OCI-LY3 (cell line): ENCODE data around the gene RND3.

Experiments used
- H2AFZ ChIP-seq: fragments of 200-600, 300-600 bp; shearing (Covaris generic); 2 replicates; pipeline ENCODE4 v1.6.0; 2014; ENCODE audit warnings: antibody characterized with exemption, low read depth, low read length
- H3K27ac ChIP-seq: fragments of 200-600, 300-600 bp; sonication (generic); 2 replicates; pipeline ENCODE4 v1.5.1; 2014; ENCODE audit warnings: mild to moderate bottlenecking, low read length, moderate library complexity, mixed read lengths
- H3K27me3 ChIP-seq: fragments of 200-600, 300-600 bp; sonication (generic); 2 replicates; pipeline ENCODE4 v1.6.1; 2014; ENCODE audit warnings: low read depth, low read length, mixed read lengths
- H3K36me3 ChIP-seq: fragments of 200-600, 300-600 bp; sonication (generic); replicated peaks from 2 replicates; pipeline ENCODE3; 2014; ENCODE audit warnings: low read depth, low read length, mixed read lengths
- H3K4me1 ChIP-seq: fragments of 300-600, 200-600 bp; sonication (generic); 2 replicates; pipeline ENCODE4 v1.6.1; 2014; ENCODE audit warnings: low read length, mixed read lengths
- H3K4me2 ChIP-seq: fragments of 200-600, 300-600 bp; sonication (generic); 2 replicates; pipeline ENCODE4 v1.6.1; 2014; ENCODE audit warnings: low read length, mixed read lengths
- H3K4me3 ChIP-seq: fragments of 300-600, 200-600 bp; sonication (generic); 2 replicates; pipeline ENCODE4 v1.5.1; 2014; ENCODE audit warnings: antibody characterized with exemption, mild to moderate bottlenecking, low read length, moderate library complexity
- H3K79me2 ChIP-seq: fragments of 300-600, 200-600 bp; shearing (Covaris generic); 2 replicates; pipeline ENCODE4 v1.6.1; 2014; ENCODE audit warnings: mild to moderate bottlenecking, low read length, mixed read lengths
- H3K9ac ChIP-seq: fragments of 300-600, 200-600 bp; shearing (Covaris generic); 2 replicates; pipeline ENCODE4 v1.6.0; 2014; ENCODE audit warnings: mild to moderate bottlenecking, low read length, moderate library complexity
- H3K9me3 ChIP-seq: fragments of 200-600, 300-600 bp; shearing (Covaris generic); 2 replicates; pipeline ENCODE4 v1.6.1; 2014; ENCODE audit warnings: low read length, mixed read lengths; ENCODE audit not compliant: insufficient read depth
- H4K20me1 ChIP-seq: fragments of 200-600, 300-600 bp; sonication (generic); 2 replicates; pipeline ENCODE4 v1.6.1; 2016; ENCODE audit warnings: low read length, mixed read lengths; ENCODE audit not compliant: insufficient read depth
- EZH2phosphoT487 ChIP-seq: fragments of 200-600 bp; shearing (Covaris generic); IDR thresholded peaks from 2 replicates; pipeline ENCODE4 v1.6.1; 2018; ENCODE audit warnings: antibody characterized with exemption, mixed run types, low read depth
- TF ChIP-seq, protein P1 (sequence below): fragments of 200-600, 300-600 bp; sonication (generic); IDR thresholded peaks from 2 replicates; pipeline ENCODE4 v1.5.1; 2014; ENCODE audit warnings: antibody characterized with exemption, low read length, low read depth

Gene RND3

DNA sequence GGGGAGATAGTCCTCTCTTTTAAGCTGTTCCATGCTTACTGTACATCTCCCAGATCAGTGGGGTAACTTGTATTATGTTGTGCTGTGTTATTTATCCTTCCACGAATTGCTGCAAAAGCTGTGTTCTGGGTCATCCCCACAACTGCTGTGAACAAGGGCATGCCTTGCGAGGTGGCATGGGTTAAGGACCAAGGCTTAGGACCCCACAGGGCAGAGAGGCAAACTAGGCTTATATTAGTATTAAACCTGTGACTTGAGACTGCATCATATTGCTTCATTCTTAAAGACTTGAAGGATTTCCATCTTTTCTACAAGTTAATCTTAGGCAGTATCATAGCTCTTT is 19.9 kb downstream of the RND3 start:
- Histone ChIP-seq H3K4me3 (no peak overlapping the region), H2AFZ (no peak overlapping the region), H3K36me3 (no peaks in the 10 kb centered on the region), H3K27ac (no peak overlapping the region), H3K9ac (no peak overlapping the region), H3K4me2 (no peak overlapping the region), H3K27me3 (no peaks in the 10 kb centered on the region), H3K9me3 (no peaks in the 10 kb centered on the region), H3K4me1 (peaks cover 10% of the 10 kb centered on the region), H3K79me2 (no peaks in the 10 kb centered on the region), H4K20me1 (no peaks in the 10 kb centered on the region)
- TF ChIP-seq, protein P1, sequence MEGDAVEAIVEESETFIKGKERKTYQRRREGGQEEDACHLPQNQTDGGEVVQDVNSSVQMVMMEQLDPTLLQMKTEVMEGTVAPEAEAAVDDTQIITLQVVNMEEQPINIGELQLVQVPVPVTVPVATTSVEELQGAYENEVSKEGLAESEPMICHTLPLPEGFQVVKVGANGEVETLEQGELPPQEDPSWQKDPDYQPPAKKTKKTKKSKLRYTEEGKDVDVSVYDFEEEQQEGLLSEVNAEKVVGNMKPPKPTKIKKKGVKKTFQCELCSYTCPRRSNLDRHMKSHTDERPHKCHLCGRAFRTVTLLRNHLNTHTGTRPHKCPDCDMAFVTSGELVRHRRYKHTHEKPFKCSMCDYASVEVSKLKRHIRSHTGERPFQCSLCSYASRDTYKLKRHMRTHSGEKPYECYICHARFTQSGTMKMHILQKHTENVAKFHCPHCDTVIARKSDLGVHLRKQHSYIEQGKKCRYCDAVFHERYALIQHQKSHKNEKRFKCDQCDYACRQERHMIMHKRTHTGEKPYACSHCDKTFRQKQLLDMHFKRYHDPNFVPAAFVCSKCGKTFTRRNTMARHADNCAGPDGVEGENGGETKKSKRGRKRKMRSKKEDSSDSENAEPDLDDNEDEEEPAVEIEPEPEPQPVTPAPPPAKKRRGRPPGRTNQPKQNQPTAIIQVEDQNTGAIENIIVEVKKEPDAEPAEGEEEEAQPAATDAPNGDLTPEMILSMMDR = no peak
- TF ChIP-seq EZH2phosphoT487 = no peak

DNA sequence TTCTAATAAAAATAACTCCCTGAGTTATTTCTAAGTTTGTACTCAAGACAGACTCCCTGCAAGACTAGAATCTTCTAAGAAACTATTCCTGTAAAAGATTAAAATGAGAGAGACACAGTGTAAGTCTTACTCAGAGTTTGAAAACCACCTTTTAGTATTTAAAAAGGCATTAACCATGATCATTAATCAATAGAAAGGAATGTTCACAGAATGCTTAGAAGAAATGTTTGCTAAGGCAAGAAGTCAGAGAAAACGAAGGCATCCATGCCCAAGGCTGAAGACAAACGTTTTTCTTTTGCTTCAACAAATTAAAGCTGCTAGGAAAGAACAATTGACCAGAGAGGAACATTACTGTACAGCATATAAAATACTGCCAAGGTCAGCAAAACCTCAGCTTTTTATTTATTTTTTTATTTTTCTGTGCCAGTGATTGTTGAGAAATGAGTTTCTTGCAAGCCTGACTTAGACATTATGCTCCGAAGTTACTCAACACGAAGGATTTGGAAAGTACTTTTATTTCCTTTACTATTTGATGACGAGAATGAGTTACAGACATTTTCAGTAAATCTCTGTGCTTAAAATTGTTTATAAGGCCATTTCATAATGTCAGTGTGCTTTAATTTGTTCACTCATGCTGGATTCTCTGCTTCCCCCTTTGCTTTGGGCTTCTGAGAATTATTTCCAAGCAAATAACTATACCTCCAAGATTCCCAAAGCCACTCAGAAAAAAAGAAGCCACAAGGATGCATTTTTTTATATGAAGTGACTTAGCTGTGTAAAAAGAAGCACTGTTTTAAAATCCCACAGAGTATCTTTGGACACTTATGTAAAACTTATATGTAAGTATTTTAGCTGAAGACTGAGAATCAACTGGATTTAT is 20.5 kb downstream of the RND3 start:
- no peak overlapping the region for H2AFZ ChIP-seq
- H3K4me2 ChIP-seq = no peak overlapping the region
- no peaks in the 10 kb centered on the region for H3K79me2 ChIP-seq
- no peaks in the 10 kb centered on the region for H3K27me3 ChIP-seq
- peaks cover 10% of the 10 kb centered on the region for H3K4me1 ChIP-seq
- no peaks in the 10 kb centered on the region for H3K36me3 ChIP-seq
- H4K20me1 ChIP-seq = no peaks in the 10 kb centered on the region
- H3K4me3 ChIP-seq = no peak overlapping the region
- H3K9me3 ChIP-seq = no peaks in the 10 kb centered on the region
- TF ChIP-seq, protein P1 = no peak
- TF ChIP-seq EZH2phosphoT487 = no peak
- H3K27ac ChIP-seq = no peak overlapping the region
- no peak overlapping the region for H3K9ac ChIP-seq

DNA sequence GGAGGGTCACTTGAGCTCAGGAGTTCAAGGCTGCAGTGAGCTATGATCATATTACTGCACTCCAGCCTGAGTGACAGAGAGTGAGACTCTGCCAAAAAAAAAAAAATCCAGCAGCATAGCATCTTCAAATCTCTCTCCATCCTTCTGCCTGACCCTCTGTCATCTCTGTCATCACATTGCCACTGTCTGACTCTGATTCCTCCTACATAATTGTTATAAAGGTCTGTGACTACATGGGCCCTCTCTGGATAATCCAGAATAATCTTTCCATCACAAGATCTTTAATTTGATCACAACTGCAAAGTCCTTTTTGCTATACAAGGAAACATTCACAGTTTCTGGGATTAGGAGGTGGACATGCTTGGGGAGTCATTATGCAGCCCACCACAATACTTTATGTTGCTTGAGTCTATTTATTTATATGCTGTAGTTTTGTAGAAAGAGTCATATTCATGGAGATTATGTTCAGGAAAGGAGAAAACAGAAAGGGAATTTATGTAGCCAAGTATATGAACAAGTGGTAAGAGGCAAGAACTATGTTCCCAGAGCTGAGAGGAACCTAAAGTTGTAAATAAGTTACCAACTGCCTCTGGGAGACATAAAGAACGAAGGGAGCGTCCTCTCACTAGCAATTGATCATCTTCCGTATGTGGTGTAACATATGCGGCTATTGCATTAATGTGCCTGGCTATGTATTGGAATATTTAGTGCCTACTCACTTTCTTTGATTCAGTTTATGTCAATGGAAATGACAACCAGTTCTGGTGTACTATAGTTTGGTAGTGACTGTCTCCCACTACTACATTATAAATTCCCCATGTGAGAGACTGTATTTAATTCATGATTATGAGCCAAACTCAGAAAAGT is 21.5 kb downstream of the RND3 start:
- H2AFZ ChIP-seq = no peak overlapping the region
- H3K27me3 ChIP-seq = no peaks in the 10 kb centered on the region
- TF ChIP-seq EZH2phosphoT487 = no peak
- TF ChIP-seq, protein P1 = no peak
- H4K20me1 ChIP-seq = no peaks in the 10 kb centered on the region
- H3K4me1 ChIP-seq = peaks cover 10% of the 10 kb centered on the region
- no peak overlapping the region for H3K4me2 ChIP-seq
- H3K9me3 ChIP-seq = no peaks in the 10 kb centered on the region
- H3K4me3 ChIP-seq = no peak overlapping the region
- H3K9ac ChIP-seq = no peak overlapping the region
- H3K27ac ChIP-seq = no peak overlapping the region
- no peaks in the 10 kb centered on the region for H3K79me2 ChIP-seq
- no peaks in the 10 kb centered on the region for H3K36me3 ChIP-seq

DNA sequence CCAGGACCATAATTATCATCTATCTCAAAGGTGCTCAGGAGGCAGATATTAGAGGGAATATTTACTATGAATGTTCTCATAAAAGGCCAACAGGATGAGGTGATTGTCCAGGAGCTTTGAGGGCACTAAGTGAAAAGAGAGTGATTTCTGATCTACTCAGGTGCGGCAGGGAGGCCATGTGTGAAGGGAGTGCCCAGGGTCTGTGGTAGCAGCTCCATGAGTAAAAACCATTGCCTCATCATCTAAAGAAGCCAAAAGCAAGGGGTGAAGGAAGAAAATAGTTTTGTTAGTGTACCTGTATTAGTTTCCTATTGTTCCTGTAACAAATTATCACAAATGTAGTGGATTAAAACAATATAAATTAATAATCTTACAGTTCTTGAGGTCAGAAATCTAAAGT is 22.5 kb downstream of the RND3 start:
- Histone ChIP-seq H3K27ac (no peak overlapping the region), H3K9me3 (no peaks in the 10 kb centered on the region), H3K4me3 (no peak overlapping the region), H3K4me2 (no peak overlapping the region), H3K36me3 (no peaks in the 10 kb centered on the region), H4K20me1 (no peaks in the 10 kb centered on the region), H3K79me2 (no peaks in the 10 kb centered on the region), H2AFZ (no peak overlapping the region), H3K9ac (no peak overlapping the region), H3K4me1 (peaks cover 10% of the 10 kb centered on the region), H3K27me3 (no peaks in the 10 kb centered on the region)
- TF ChIP-seq, protein P1 = no peak
- no peak for TF ChIP-seq EZH2phosphoT487
